Endothelial cell of umbilical vein (primary cell): ENCODE results near the gene ANKS1B. TPM values are rescaled to one million over a fixed set of nuclear protein-coding genes. Genes with fewer than 3 reads are reported as not detected.

Experiments
- BruUV-seq: library from RNA; stranded (reverse); fragments of 400-500 nt; replicated peaks from 2 replicates; lab custom pipeline; 2021; lab: Mats Ljungman, UMichigan
- CTCF ChIA-PET: fragments of 300-600, 350-600 bp; sonication (Branson Sonifier 250); formaldehyde crosslinking; loops from one replicate; lab custom pipeline; 2021; ENCODE audit warnings: antibody characterized with exemption, inconsistent platforms; lab: Charles Lee
- POLR2A ChIA-PET: fragments of 300-600, 350-600 bp; sonication (Branson Sonifier 250); formaldehyde crosslinking; loops from one replicate; lab custom pipeline; 2021; ENCODE audit warnings: antibody characterized with exemption, inconsistent platforms; lab: Charles Lee
- DNase-seq: peaks from one replicate; pipeline ENCODE4 v3.0.0-alpha.2; 2011; ENCODE audit warnings: low read depth, low spot score
- FAIRE-seq: peaks from 2 replicates; lab custom pipeline; 2011; peaks lifted over from hg19 to GRCh38; lab: Jason Lieb, UNC
- H2AFZ ChIP-seq: 2 replicates; pipeline ENCODE4 v1.6.0; 2012; ENCODE audit warnings: low read depth, low read length, control low read depth, inconsistent platforms
- H3K27ac ChIP-seq: 2 replicates; pipeline ENCODE4 v1.5.1; 2011; ENCODE audit warnings: low read depth, mild to moderate bottlenecking, control low read depth, low read length, moderate library complexity; ENCODE audit not compliant: insufficient read depth
- H3K27me3 ChIP-seq, 2 experiments: 2 replicates each; pipeline versions ENCODE4 v1.6.0 to v1.6.1; 2011; ENCODE audit warnings: low read length in 2 of 2, mixed read lengths in 1 of 2; ENCODE audit not compliant: control insufficient read depth in 2 of 2, insufficient read depth in 2 of 2
- H3K36me3 ChIP-seq, 2 experiments: 2 replicates in 1 of 2; 3 replicates in 1 of 2; pipeline ENCODE4 v1.5.1; 2011; ENCODE audit warnings: low read length in 2 of 2, mild to moderate bottlenecking in 1 of 2, moderate library complexity in 1 of 2; ENCODE audit not compliant: control insufficient read depth in 2 of 2, insufficient read depth in 2 of 2; ENCODE audit errors: extremely low read depth in 1 of 2
- H3K4me1 ChIP-seq: 3 replicates; pipeline ENCODE4 v1.5.1; 2011; ENCODE audit warnings: mild to moderate bottlenecking, low read length; ENCODE audit not compliant: control insufficient read depth, insufficient read depth; ENCODE audit errors: extremely low read depth
- H3K4me2 ChIP-seq: 2 replicates; pipeline ENCODE4 v1.6.1; 2011; ENCODE audit warnings: low read length, control low read depth, mixed read lengths; ENCODE audit not compliant: insufficient read depth
- H3K4me3 ChIP-seq, 3 experiments: fragments of 200-600 bp in 1 of 3; sonication (generic), shearing (Covaris generic) in 1 of 3; replicated peaks in 1 of 3; 2 replicates each; pipeline ENCODE4 v1.5.1; 2011 to 2016; ENCODE audit warnings: control low read depth in 3 of 3, low read length in 3 of 3, mild to moderate bottlenecking in 2 of 3, inconsistent platforms in 1 of 3, low read depth in 1 of 3, moderate library complexity in 1 of 3; ENCODE audit not compliant: insufficient read depth in 1 of 3
- H3K79me2 ChIP-seq: 2 replicates; pipeline ENCODE4 v1.6.0; 2012; ENCODE audit warnings: low read length, inconsistent platforms; ENCODE audit not compliant: control insufficient read depth, insufficient read depth
- H3K9ac ChIP-seq: replicated peaks from 2 replicates; pipeline ENCODE3; 2011; ENCODE audit warnings: low read length, control low read depth; ENCODE audit not compliant: insufficient read depth; ENCODE audit errors: extremely low read depth
- H3K9me1 ChIP-seq: replicated peaks from 3 replicates; pipeline ENCODE4 v1.6.0; 2011; ENCODE audit warnings: mild to moderate bottlenecking, low read length; ENCODE audit not compliant: control insufficient read depth, insufficient read depth; ENCODE audit errors: extremely low read depth
- H3K9me3 ChIP-seq: replicated peaks from 2 replicates; pipeline ENCODE4 v1.5.1; 2012; ENCODE audit warnings: low read length, inconsistent platforms; ENCODE audit not compliant: control insufficient read depth, insufficient read depth
- H4K20me1 ChIP-seq: replicated peaks from 2 replicates; pipeline ENCODE3; 2011; ENCODE audit warnings: mild to moderate bottlenecking, low read length; ENCODE audit not compliant: control insufficient read depth, insufficient read depth; ENCODE audit errors: extremely low read depth
- CTCF ChIP-seq, 2 donors: IDR thresholded peaks; 1 replicate in 1 of 2; 2 replicates in 1 of 2; pipeline ENCODE4 v1.5.1; 2011; ENCODE audit warnings: low read length in 2 of 2, mild to moderate bottlenecking in 2 of 2, moderate library complexity in 2 of 2, control low read depth in 1 of 2, inconsistent platforms in 1 of 2, low read depth in 1 of 2; ENCODE audit not compliant: insufficient read depth in 1 of 2; ENCODE audit errors: extremely low read depth in 1 of 2
- GATA2 ChIP-seq: IDR thresholded peaks from 2 replicates; pipeline ENCODE4 v1.7.0; 2011; ENCODE audit warnings: low read depth, mild to moderate bottlenecking, moderate library complexity, mixed read lengths, low read length; ENCODE audit not compliant: insufficient read length, insufficient read depth
- JUN ChIP-seq: IDR thresholded peaks from 2 replicates; pipeline ENCODE4 v1.6.1; 2011; ENCODE audit warnings: borderline replicate concordance, low read depth; ENCODE audit not compliant: insufficient read length, insufficient read depth
- MAX ChIP-seq: IDR thresholded peaks from 2 replicates; pipeline ENCODE4 v1.6.1; 2011; ENCODE audit not compliant: insufficient read depth, insufficient read length
- MYC ChIP-seq: IDR thresholded peaks from one replicate; pipeline ENCODE4 v1.6.1; 2011; ENCODE audit warnings: mild to moderate bottlenecking, low read depth, low read length
- POLR2A ChIP-seq: IDR thresholded peaks from 2 replicates; pipeline ENCODE4 v1.6.1; 2012; ENCODE audit warnings: low read depth, mild to moderate bottlenecking, control low read depth, low read length
- POLR2AphosphoS5 ChIP-seq: IDR thresholded peaks from 2 replicates; pipeline ENCODE4 v1.6.1; 2012; ENCODE audit warnings: low read depth, mild to moderate bottlenecking, control low read depth, low read length, moderate library complexity; ENCODE audit not compliant: insufficient read depth
- dilution Hi-C: fragments of 300-500 bp; cut with MboI; formaldehyde crosslinking; loops from one replicate; pipeline ENCODE4 v1.15.0; 2019; ENCODE audit warnings: low sequenced_read_pairs; ENCODE audit not compliant: extremely low pct_ligation_motif_present
- intact Hi-C: fragments of 100-400 bp; cut with micrococcal nuclease; formaldehyde crosslinking; loops from one replicate; pipeline ENCODE4 v1.10.0; 2022
- polyA plus RNA-seq, 4 experiments: library from polyadenylated mRNA; depleted of rRNA in 3 of 4; stranded (reverse) in 3 of 4; unstranded in 1 of 4; fragments of >200 nt; gene quantifications; 2 replicates each; pipeline versions ENCODE4 v1.2.1 to v1.2.3, GENCODE V29; 2011 to 2012; ENCODE audit warnings: missing spikeins in 1 of 4
- total RNA-seq: library from RNA; stranded (reverse); gene quantifications from 2 replicates; pipeline ENCODE4 v1.2.3, GENCODE V29; 2021

The ANKS1B gene
- total and polyA plus RNA-seq, 2 donors (not counting 3 experiments of a cell fraction or from before 2014, with no cell fraction given) = 0.15 to 0.38 TPM

DNA sequence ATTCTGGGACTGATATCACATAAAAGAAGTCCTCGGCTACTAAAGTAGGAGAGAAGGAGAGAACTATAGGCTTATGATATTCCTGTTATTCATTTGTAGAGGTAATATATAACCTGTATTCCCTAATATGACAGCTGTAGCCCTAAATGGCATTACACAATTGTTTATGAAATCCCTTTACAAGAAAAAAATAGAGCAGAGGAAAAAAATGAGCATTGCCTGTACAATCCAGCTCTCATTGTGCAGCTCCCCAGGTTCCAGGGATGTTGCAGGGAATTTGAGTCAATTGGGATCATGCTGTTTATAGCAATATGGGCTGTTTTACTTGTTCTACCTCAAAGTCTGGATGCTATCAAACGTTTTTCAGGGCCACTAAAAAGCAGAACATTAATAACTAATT lies 1166.5 kb downstream of the ANKS1B start:
- Histone ChIP-seq H3K9ac (no peak overlapping the region), H3K36me3 (no peaks in the 10 kb centered on the region), H3K27ac (no peak overlapping the region), H3K79me2 (no peaks in the 10 kb centered on the region), H3K27me3 (peaks cover 0 to 2% of the 10 kb centered on the region in 2 experiments), H3K9me1 (no peaks in the 10 kb centered on the region), H2AFZ (no peak overlapping the region), H3K4me2 (no peak overlapping the region), H3K4me1 (peaks cover 11% of the 10 kb centered on the region), H4K20me1 (no peaks in the 10 kb centered on the region), H3K9me3 (no peaks in the 10 kb centered on the region), H3K4me3 (no peak overlapping the region)
- BruUV-seq = no TSS peak
- dilution Hi-C loops = no loop called here
- no peak for TF ChIP-seq GATA2
- no peak for TF ChIP-seq CTCF (IDR thresholded peaks at IDR 0.05; ENCODE audit: extremely low read depth in 1 of 2, insufficient read depth in 1 of 2, low read depth in 1 of 2, low read length in 2 of 2)
- TF ChIP-seq MYC = no peak
- TF ChIP-seq POLR2AphosphoS5 = no peak
- no peak for TF ChIP-seq POLR2A
- no peak for TF ChIP-seq JUN
- no peak for TF ChIP-seq MAX
- ChIA-PET CTCF (no interaction called here), POLR2A (no interaction called here)
- intact Hi-C loops = no loop called here
- no peak for FAIRE-seq
- DNase-seq = no peak
